Measurements from ENCODE around the gene F2R. TPM values are rescaled to one million over a fixed set of nuclear protein-coding genes. Genes with fewer than 3 reads are reported as not detected.

The F2R gene
- total and polyA plus RNA-seq, 2 of the 13 experiments (the other 11 are each of a cell fraction or from before 2014, with no cell fraction given): 8.3 to 12.3 TPM

DNA sequence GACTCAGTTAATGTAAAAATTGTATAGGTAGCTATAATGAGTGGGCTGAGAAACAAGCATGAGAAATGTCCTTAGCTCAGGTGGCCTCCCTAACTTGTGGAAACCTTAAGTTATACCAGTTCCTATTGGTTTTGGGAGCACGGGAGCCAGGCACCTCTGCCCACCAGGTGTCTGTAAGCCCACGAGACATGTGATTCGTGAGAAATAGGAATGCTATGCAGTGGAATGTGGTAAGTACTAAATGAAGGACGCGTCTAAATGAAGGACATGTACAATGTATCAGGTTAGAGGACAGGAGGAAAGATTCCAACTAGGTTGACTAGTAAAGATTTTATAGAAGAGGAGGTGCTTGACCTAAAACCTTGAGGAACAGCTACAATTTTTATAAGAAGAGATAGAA lies 46.7 kb upstream of the F2R start:
- Histone ChIP-seq H3K4me3 (replicated peaks in 1 of 3; ENCODE audit: insufficient read depth in 1 of 3, low read depth in 2 of 3, low read length in 3 of 3) (no peak overlapping the region), H3K36me3 (replicated peaks in 1 of 2; ENCODE audit: control insufficient read depth in 1 of 2, insufficient read depth in 2 of 2, low read length in 2 of 2) (peaks cover 5 to 32% of the 10 kb centered on the region in 2 experiments), H3K4me1 (ENCODE audit: insufficient read depth, low read length) (peaks cover 37% of the 10 kb centered on the region), H3K79me2 (ENCODE audit: insufficient read depth, low read length) (no peaks in the 10 kb centered on the region), H3K4me2 (ENCODE audit: low read depth, low read length) (no peak overlapping the region), H2AFZ (ENCODE audit: low read length) (no peak overlapping the region), H3K27me3 (ENCODE audit: control insufficient read depth in 1 of 2, insufficient read depth in 2 of 2, low read length in 2 of 2) (no peaks in the 10 kb centered on the region), H3K27ac (ENCODE audit: extremely low read length, insufficient read depth, low read length) (no peak overlapping the region), H3K9ac (ENCODE audit: insufficient read depth, low read depth, low read length) (no peak overlapping the region), H4K20me1 (ENCODE audit: insufficient read depth, low read length) (no peaks in the 10 kb centered on the region), H3K9me3 (ENCODE audit: low read length) (no peaks in the 10 kb centered on the region)
- ChIA-PET CTCF (ENCODE audit: low intra/inter-chr PET ratio, low total read pairs) (no interaction called here), POLR2A (interaction anchor here (0.5 kb wide), 1 partner anchor 152 kb away, joined by 5 read pairs; no protein-coding TSS in a partner anchor)
- FAIRE-seq (no peak), DNase-seq (ENCODE audit: low spot score) (no peak), ATAC-seq (no peak)
- 98% methylated on average over 5 of the region's 5 CpGs for WGBS (ENCODE audit: low lambda C conversion rate)
- no TSS peak for BruUV-seq (replicated peaks)
- intact Hi-C loops (cut with micrococcal nuclease; ENCODE audit: unreplicated experiment) (no loop called here), in situ Hi-C loops (cut with HindIII; ENCODE audit: extremely low pct_ligation_motif_present, low pct_unique_long_range_greater_than_20kb) (no loop called here)
- TF ChIP-seq, protein P1, sequence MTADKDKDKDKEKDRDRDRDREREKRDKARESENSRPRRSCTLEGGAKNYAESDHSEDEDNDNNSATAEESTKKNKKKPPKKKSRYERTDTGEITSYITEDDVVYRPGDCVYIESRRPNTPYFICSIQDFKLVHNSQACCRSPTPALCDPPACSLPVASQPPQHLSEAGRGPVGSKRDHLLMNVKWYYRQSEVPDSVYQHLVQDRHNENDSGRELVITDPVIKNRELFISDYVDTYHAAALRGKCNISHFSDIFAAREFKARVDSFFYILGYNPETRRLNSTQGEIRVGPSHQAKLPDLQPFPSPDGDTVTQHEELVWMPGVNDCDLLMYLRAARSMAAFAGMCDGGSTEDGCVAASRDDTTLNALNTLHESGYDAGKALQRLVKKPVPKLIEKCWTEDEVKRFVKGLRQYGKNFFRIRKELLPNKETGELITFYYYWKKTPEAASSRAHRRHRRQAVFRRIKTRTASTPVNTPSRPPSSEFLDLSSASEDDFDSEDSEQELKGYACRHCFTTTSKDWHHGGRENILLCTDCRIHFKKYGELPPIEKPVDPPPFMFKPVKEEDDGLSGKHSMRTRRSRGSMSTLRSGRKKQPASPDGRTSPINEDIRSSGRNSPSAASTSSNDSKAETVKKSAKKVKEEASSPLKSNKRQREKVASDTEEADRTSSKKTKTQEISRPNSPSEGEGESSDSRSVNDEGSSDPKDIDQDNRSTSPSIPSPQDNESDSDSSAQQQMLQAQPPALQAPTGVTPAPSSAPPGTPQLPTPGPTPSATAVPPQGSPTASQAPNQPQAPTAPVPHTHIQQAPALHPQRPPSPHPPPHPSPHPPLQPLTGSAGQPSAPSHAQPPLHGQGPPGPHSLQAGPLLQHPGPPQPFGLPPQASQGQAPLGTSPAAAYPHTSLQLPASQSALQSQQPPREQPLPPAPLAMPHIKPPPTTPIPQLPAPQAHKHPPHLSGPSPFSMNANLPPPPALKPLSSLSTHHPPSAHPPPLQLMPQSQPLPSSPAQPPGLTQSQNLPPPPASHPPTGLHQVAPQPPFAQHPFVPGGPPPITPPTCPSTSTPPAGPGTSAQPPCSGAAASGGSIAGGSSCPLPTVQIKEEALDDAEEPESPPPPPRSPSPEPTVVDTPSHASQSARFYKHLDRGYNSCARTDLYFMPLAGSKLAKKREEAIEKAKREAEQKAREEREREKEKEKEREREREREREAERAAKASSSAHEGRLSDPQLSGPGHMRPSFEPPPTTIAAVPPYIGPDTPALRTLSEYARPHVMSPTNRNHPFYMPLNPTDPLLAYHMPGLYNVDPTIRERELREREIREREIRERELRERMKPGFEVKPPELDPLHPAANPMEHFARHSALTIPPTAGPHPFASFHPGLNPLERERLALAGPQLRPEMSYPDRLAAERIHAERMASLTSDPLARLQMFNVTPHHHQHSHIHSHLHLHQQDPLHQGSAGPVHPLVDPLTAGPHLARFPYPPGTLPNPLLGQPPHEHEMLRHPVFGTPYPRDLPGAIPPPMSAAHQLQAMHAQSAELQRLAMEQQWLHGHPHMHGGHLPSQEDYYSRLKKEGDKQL (CRISPR knock-in tag; IDR thresholded peaks at IDR 0.05; ENCODE audit: low read depth): no peak
- TF ChIP-seq ZNF337 (CRISPR knock-in tag; IDR thresholded peaks at IDR 0.05; ENCODE audit: borderline replicate concordance, low read depth) (no peak), ZNF12 (CRISPR knock-in tag; IDR thresholded peaks at IDR 0.05) (no peak), NFIB (CRISPR knock-in tag; IDR thresholded peaks at IDR 0.05; ENCODE audit: borderline replicate concordance) (no peak), FOXA1 (IDR thresholded peaks at IDR 0.05) (no peak), FOXA1 (CRISPR knock-in tag; IDR thresholded peaks at IDR 0.05) (no peak), ZNF644 (CRISPR knock-in tag; IDR thresholded peaks at IDR 0.05; ENCODE audit: low read depth) (no peak), POLR2AphosphoS2 (IDR thresholded peaks at IDR 0.05; ENCODE audit: low read depth, low read length) (no peak), HOXA7 (CRISPR knock-in tag; IDR thresholded peaks at IDR 0.05) (no peak), ZNF326 (CRISPR knock-in tag; IDR thresholded peaks at IDR 0.05; ENCODE audit: borderline replicate concordance) (no peak), ZNF33A (CRISPR knock-in tag; IDR thresholded peaks at IDR 0.05; ENCODE audit: borderline replicate concordance) (no peak), ZNF253 (CRISPR knock-in tag; IDR thresholded peaks at IDR 0.05; ENCODE audit: borderline replicate concordance) (no peak), ZNF317 (CRISPR knock-in tag; IDR thresholded peaks at IDR 0.05) (no peak)
- TF ChIP-seq, protein P2, sequence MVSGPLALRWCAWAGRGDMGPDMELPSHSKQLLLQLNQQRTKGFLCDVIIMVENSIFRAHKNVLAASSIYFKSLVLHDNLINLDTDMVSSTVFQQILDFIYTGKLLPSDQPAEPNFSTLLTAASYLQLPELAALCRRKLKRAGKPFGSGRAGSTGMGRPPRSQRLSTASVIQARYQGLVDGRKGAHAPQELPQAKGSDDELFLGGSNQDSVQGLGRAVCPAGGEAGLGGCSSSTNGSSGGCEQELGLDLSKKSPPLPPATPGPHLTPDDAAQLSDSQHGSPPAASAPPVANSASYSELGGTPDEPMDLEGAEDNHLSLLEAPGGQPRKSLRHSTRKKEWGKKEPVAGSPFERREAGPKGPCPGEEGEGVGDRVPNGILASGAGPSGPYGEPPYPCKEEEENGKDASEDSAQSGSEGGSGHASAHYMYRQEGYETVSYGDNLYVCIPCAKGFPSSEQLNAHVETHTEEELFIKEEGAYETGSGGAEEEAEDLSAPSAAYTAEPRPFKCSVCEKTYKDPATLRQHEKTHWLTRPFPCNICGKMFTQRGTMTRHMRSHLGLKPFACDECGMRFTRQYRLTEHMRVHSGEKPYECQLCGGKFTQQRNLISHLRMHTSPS (CRISPR knock-in tag; IDR thresholded peaks at IDR 0.05; ENCODE audit: low read depth): no peak
- TF ChIP-seq, protein P3, sequence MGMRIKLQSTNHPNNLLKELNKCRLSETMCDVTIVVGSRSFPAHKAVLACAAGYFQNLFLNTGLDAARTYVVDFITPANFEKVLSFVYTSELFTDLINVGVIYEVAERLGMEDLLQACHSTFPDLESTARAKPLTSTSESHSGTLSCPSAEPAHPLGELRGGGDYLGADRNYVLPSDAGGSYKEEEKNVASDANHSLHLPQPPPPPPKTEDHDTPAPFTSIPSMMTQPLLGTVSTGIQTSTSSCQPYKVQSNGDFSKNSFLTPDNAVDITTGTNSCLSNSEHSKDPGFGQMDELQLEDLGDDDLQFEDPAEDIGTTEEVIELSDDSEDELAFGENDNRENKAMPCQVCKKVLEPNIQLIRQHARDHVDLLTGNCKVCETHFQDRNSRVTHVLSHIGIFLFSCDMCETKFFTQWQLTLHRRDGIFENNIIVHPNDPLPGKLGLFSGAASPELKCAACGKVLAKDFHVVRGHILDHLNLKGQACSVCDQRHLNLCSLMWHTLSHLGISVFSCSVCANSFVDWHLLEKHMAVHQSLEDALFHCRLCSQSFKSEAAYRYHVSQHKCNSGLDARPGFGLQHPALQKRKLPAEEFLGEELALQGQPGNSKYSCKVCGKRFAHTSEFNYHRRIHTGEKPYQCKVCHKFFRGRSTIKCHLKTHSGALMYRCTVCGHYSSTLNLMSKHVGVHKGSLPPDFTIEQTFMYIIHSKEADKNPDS (CRISPR knock-in tag; IDR thresholded peaks at IDR 0.05): no peak
- TF ChIP-seq, protein P4, sequence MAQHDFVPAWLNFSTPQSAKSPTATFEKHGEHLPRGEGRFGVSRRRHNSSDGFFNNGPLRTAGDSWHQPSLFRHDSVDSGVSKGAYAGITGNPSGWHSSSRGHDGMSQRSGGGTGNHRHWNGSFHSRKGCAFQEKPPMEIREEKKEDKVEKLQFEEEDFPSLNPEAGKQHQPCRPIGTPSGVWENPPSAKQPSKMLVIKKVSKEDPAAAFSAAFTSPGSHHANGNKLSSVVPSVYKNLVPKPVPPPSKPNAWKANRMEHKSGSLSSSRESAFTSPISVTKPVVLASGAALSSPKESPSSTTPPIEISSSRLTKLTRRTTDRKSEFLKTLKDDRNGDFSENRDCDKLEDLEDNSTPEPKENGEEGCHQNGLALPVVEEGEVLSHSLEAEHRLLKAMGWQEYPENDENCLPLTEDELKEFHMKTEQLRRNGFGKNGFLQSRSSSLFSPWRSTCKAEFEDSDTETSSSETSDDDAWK (CRISPR knock-in tag; IDR thresholded peaks at IDR 0.05): no peak
